ENCODE measurements around the gene ZYX. TPM values are rescaled to one million over a fixed set of nuclear protein-coding genes. Genes with fewer than 3 reads are reported as not detected.

The ZYX gene
- polyA plus RNA-seq, result 104 TPM
- long read RNA-seq, donor 1, partial matches to known transcripts, result 23 of 30 reads
- long read RNA-seq, donor 1, other reads (novel, unspliced or antisense), result 6 of 30 reads
- long read RNA-seq, donor 2, transcript ZYX-201 (10 exons, 2,493 nt), result major isoform, 7 of 164 reads
- long read RNA-seq, donor 2, partial matches to known transcripts, result 131 of 164 reads
- long read RNA-seq, donor 2, other reads (novel, unspliced or antisense), result 26 of 164 reads
- long read RNA-seq, donor 3, partial matches to known transcripts, result 54 of 66 reads
- long read RNA-seq, donor 3, other reads (novel, unspliced or antisense), result 9 of 66 reads
- long read RNA-seq, donor 4, partial matches to known transcripts, result 0 of 1 reads
- long read RNA-seq, donor 4, other reads (novel, unspliced or antisense), result 0 of 1 reads
- long read RNA-seq, donor 5, partial matches to known transcripts, result 6 of 10 reads
- long read RNA-seq, donor 5, other reads (novel, unspliced or antisense), result 0 of 10 reads
- long read RNA-seq, donor 6, partial matches to known transcripts, result 56 of 86 reads
- long read RNA-seq, donor 6, other reads (novel, unspliced or antisense), result 28 of 86 reads
- long read RNA-seq, donor 7, transcript ZYX-201 (10 exons, 2,493 nt), result major isoform, 6 of 37 reads
- long read RNA-seq, donor 7, partial matches to known transcripts, result 20 of 37 reads
- long read RNA-seq, donor 7, other reads (novel, unspliced or antisense), result 11 of 37 reads
- long read RNA-seq, donor 8, partial matches to known transcripts, result 77 of 107 reads
- long read RNA-seq, donor 8, other reads (novel, unspliced or antisense), result 28 of 107 reads
- long read RNA-seq, donor 9, partial matches to known transcripts, result 18 of 29 reads
- long read RNA-seq, donor 9, other reads (novel, unspliced or antisense), result 10 of 29 reads
- long read RNA-seq, donor 10, partial matches to known transcripts, result 50 of 62 reads
- long read RNA-seq, donor 10, other reads (novel, unspliced or antisense), result 10 of 62 reads
- long read RNA-seq, donor 11, partial matches to known transcripts, result 43 of 69 reads
- long read RNA-seq, donor 11, other reads (novel, unspliced or antisense), result 22 of 69 reads

GRCh38 chr7:143380646-143381426, at the start of gene ZYX:
Gene ZYX, plus strand, starts transcription at chr7:143381345. Its CDS starts 227 bp downstream, at chr7:143381572.
- Histone ChIP-seq H3K36me3 (ENCODE audit: control insufficient read depth, insufficient read depth, low read length) (peaks cover 20% of the 10 kb centered on the region), H3K9me3 (ENCODE audit: control insufficient read depth, low read depth, low read length) (no peaks in the 10 kb centered on the region), H3K4me1 (ENCODE audit: control insufficient read depth, insufficient read depth, low read length) (peaks cover 26% of the 10 kb centered on the region), H3K27ac (ENCODE audit: low read length) (peak within 1 kb of the TSS; percentile 100), H3K27me3 (ENCODE audit: control insufficient read depth, insufficient read depth, low read length) (no peaks in the 10 kb centered on the region), H3K4me3 (ENCODE audit: low read length) (peak within 1 kb of the TSS; percentile 99)
- WGBS (ENCODE audit: insufficient coverage, low lambda C conversion rate), result no CpG with 5 or more reads among the region's 72 CpGs
- DNase-seq, result peak; percentile 93 to 94

GRCh38 chr7:143334244-143334643, 46.9 kb upstream of the ZYX start:
- Histone ChIP-seq H3K27me3 (ENCODE audit: control insufficient read depth, insufficient read depth, low read length) (peaks cover 6% of the 10 kb centered on the region), H3K27ac (ENCODE audit: low read length) (no peak overlapping the region), H3K36me3 (ENCODE audit: control insufficient read depth, insufficient read depth, low read length) (no peaks in the 10 kb centered on the region), H3K4me1 (ENCODE audit: control insufficient read depth, insufficient read depth, low read length) (no peaks in the 10 kb centered on the region), H3K9me3 (ENCODE audit: control insufficient read depth, low read depth, low read length) (no peaks in the 10 kb centered on the region), H3K4me3 (ENCODE audit: low read length) (no peak overlapping the region)
- WGBS (ENCODE audit: insufficient coverage, low lambda C conversion rate), result 71% methylated on average over 1 of the region's 1 CpG
- DNase-seq, result no peak

GRCh38 chr7:143337216-143337615, 43.9 kb upstream of the ZYX start:
- H3K9me3 ChIP-seq (ENCODE audit: control insufficient read depth, low read depth, low read length), result no peaks in the 10 kb centered on the region
- 83% methylated on average over 3 of the region's 3 CpGs for WGBS (ENCODE audit: insufficient coverage, low lambda C conversion rate)
- H3K4me1 ChIP-seq (ENCODE audit: control insufficient read depth, insufficient read depth, low read length), result no peaks in the 10 kb centered on the region
- no peak for DNase-seq
- no peak overlapping the region for H3K4me3 ChIP-seq (ENCODE audit: low read length)
- no peaks in the 10 kb centered on the region for H3K36me3 ChIP-seq (ENCODE audit: control insufficient read depth, insufficient read depth, low read length)
- no peak overlapping the region for H3K27ac ChIP-seq (ENCODE audit: low read length)
- peaks cover 7% of the 10 kb centered on the region for H3K27me3 ChIP-seq (ENCODE audit: control insufficient read depth, insufficient read depth, low read length)

GRCh38 chr7:143341842-143342241, 39.3 kb upstream of the ZYX start:
- DNase-seq, result no peak
- no peak overlapping the region for H3K27ac ChIP-seq (ENCODE audit: low read length)
- no peak overlapping the region for H3K4me3 ChIP-seq (ENCODE audit: low read length)
- peaks cover 6% of the 10 kb centered on the region for H3K4me1 ChIP-seq (ENCODE audit: control insufficient read depth, insufficient read depth, low read length)
- H3K36me3 ChIP-seq (ENCODE audit: control insufficient read depth, insufficient read depth, low read length), result no peaks in the 10 kb centered on the region
- H3K27me3 ChIP-seq (ENCODE audit: control insufficient read depth, insufficient read depth, low read length), result peaks cover 17% of the 10 kb centered on the region
- 100% methylated on average over 1 of the region's 8 CpGs for WGBS (ENCODE audit: insufficient coverage, low lambda C conversion rate)
- no peaks in the 10 kb centered on the region for H3K9me3 ChIP-seq (ENCODE audit: control insufficient read depth, low read depth, low read length)

GRCh38 chr7:143343596-143343995, 37.5 kb upstream of the ZYX start:
- H3K27me3 ChIP-seq (ENCODE audit: control insufficient read depth, insufficient read depth, low read length), result peaks cover 14% of the 10 kb centered on the region
- no peak overlapping the region for H3K4me3 ChIP-seq (ENCODE audit: low read length)
- H3K9me3 ChIP-seq (ENCODE audit: control insufficient read depth, low read depth, low read length), result no peaks in the 10 kb centered on the region
- WGBS (ENCODE audit: insufficient coverage, low lambda C conversion rate), result 94% methylated on average over 2 of the region's 3 CpGs
- no peak for DNase-seq
- peaks cover 6% of the 10 kb centered on the region for H3K4me1 ChIP-seq (ENCODE audit: control insufficient read depth, insufficient read depth, low read length)
- no peaks in the 10 kb centered on the region for H3K36me3 ChIP-seq (ENCODE audit: control insufficient read depth, insufficient read depth, low read length)
- no peak overlapping the region for H3K27ac ChIP-seq (ENCODE audit: low read length)

GRCh38 chr7:143345428-143345900, 35.7 kb upstream of the ZYX start:
- H3K9me3 ChIP-seq (ENCODE audit: control insufficient read depth, low read depth, low read length), result no peaks in the 10 kb centered on the region
- H3K36me3 ChIP-seq (ENCODE audit: control insufficient read depth, insufficient read depth, low read length), result no peaks in the 10 kb centered on the region
- 7% methylated on average over 3 of the region's 35 CpGs for WGBS (ENCODE audit: insufficient coverage, low lambda C conversion rate)
- DNase-seq, result peak; percentile 52 to 69
- peak overlapping the region; percentile 28 for H3K4me3 ChIP-seq (ENCODE audit: low read length)
- no peak overlapping the region for H3K27ac ChIP-seq (ENCODE audit: low read length)
- peaks cover 6% of the 10 kb centered on the region for H3K4me1 ChIP-seq (ENCODE audit: control insufficient read depth, insufficient read depth, low read length)
- H3K27me3 ChIP-seq (ENCODE audit: control insufficient read depth, insufficient read depth, low read length), result peaks cover 16% of the 10 kb centered on the region

GRCh38 chr7:143346018-143346417, 35.1 kb upstream of the ZYX start:
- Histone ChIP-seq H3K27me3 (ENCODE audit: control insufficient read depth, insufficient read depth, low read length) (peaks cover 16% of the 10 kb centered on the region), H3K36me3 (ENCODE audit: control insufficient read depth, insufficient read depth, low read length) (no peaks in the 10 kb centered on the region), H3K9me3 (ENCODE audit: control insufficient read depth, low read depth, low read length) (no peaks in the 10 kb centered on the region), H3K4me1 (ENCODE audit: control insufficient read depth, insufficient read depth, low read length) (peaks cover 6% of the 10 kb centered on the region), H3K4me3 (ENCODE audit: low read length) (no peak overlapping the region), H3K27ac (ENCODE audit: low read length) (no peak overlapping the region)
- no peak for DNase-seq
- WGBS (ENCODE audit: insufficient coverage, low lambda C conversion rate), result no CpG with 5 or more reads among the region's 4 CpGs

- Histone ChIP-seq H3K36me3 (ENCODE audit: control insufficient read depth, insufficient read depth, low read length) (no peaks in the 10 kb centered on the region), H3K27ac (ENCODE audit: low read length) (no peak overlapping the region), H3K4me1 (ENCODE audit: control insufficient read depth, insufficient read depth, low read length) (peaks cover 6% of the 10 kb centered on the region), H3K27me3 (ENCODE audit: control insufficient read depth, insufficient read depth, low read length) (peaks cover 16% of the 10 kb centered on the region), H3K4me3 (ENCODE audit: low read length) (no peak overlapping the region), H3K9me3 (ENCODE audit: control insufficient read depth, low read depth, low read length) (no peaks in the 10 kb centered on the region)
- DNase-seq, result no peak
- 71% methylated on average over 1 of the region's 5 CpGs for WGBS (ENCODE audit: insufficient coverage, low lambda C conversion rate)
Measured at GRCh38 chr7:143347950-143348349, 33.2 kb upstream of the ZYX start.

- Histone ChIP-seq H3K27me3 (ENCODE audit: control insufficient read depth, insufficient read depth, low read length) (peaks cover 13% of the 10 kb centered on the region), H3K4me1 (ENCODE audit: control insufficient read depth, insufficient read depth, low read length) (no peaks in the 10 kb centered on the region), H3K9me3 (ENCODE audit: control insufficient read depth, low read depth, low read length) (no peaks in the 10 kb centered on the region), H3K27ac (ENCODE audit: low read length) (no peak overlapping the region), H3K36me3 (ENCODE audit: control insufficient read depth, insufficient read depth, low read length) (no peaks in the 10 kb centered on the region), H3K4me3 (ENCODE audit: low read length) (no peak overlapping the region)
- no CpG with 5 or more reads among the region's 5 CpGs for WGBS (ENCODE audit: insufficient coverage, low lambda C conversion rate)
- no peak for DNase-seq
Measured at GRCh38 chr7:143351060-143351459, 30.1 kb upstream of the ZYX start.
